Suprapubic skin (tissue), 4 donors: ENCODE measurements around the gene MED12L. TPM values are rescaled to one million over a fixed set of nuclear protein-coding genes. Genes with fewer than 3 reads are reported as not detected.
A peak's percentile ranks its signal among the peaks of the same experiment; 100 is the strongest.

Source experiments
- DNase-seq, 2 donors: peaks; one replicate each; pipeline ENCODE4 v3.0.0-alpha.2; 2019; ENCODE audit warnings: low spot score in 2 of 2
- H3K27ac ChIP-seq: fragments of 200-600 bp; sonication (generic); one replicate; pipeline ENCODE4 v1.5.1; 2019
- H3K27me3 ChIP-seq: fragments of 200-600 bp; sonication (generic); one replicate; pipeline ENCODE4 v1.5.1; 2019
- H3K36me3 ChIP-seq: fragments of 200-600 bp; sonication (generic); one replicate; pipeline ENCODE4 v1.5.1; 2019
- H3K4me1 ChIP-seq: fragments of 200-600 bp; sonication (generic); one replicate; pipeline ENCODE4 v1.5.1; 2019
- H3K4me3 ChIP-seq: fragments of 200-600 bp; sonication (generic); one replicate; pipeline ENCODE4 v1.5.1; 2019; ENCODE audit warnings: mild to moderate bottlenecking
- H3K9me3 ChIP-seq: fragments of 200-600 bp; sonication (generic); one replicate; pipeline ENCODE4 v1.5.1; 2019
- CTCF ChIP-seq, 2 donors: fragments of 200-600 bp in 1 of 2; fragments of 450-650 bp in 1 of 2; sonication (generic) in 1 of 2; IDR thresholded peaks; one replicate each; pipeline ENCODE4 v1.5.1; 2016 to 2019; ENCODE audit warnings: antibody characterized with exemption in 2 of 2, mild to moderate bottlenecking in 1 of 2, moderate library complexity in 1 of 2
- EP300 ChIP-seq: sonication (generic); formaldehyde crosslinking; IDR thresholded peaks from one replicate; pipeline ENCODE4 v1.6.1; 2017; ENCODE audit warnings: antibody characterized with exemption
- POLR2A ChIP-seq, 2 donors: fragments of 450-650 bp; IDR thresholded peaks; one replicate each; pipeline ENCODE4 v1.6.1; 2017; ENCODE audit warnings: antibody characterized with exemption in 2 of 2, mild to moderate bottlenecking in 2 of 2, moderate library complexity in 2 of 2
- POLR2AphosphoS5 ChIP-seq, 3 donors: sonication (generic); formaldehyde crosslinking; IDR thresholded peaks; one replicate each; pipeline ENCODE4 v1.6.1; 2017; ENCODE audit warnings: antibody characterized with exemption in 3 of 3
- WGBS: methylation state at CpG from one replicate; pipeline ENCODE4 v1.1.5; 2018; 5-methylcytosine and 5-hydroxymethylcytosine counted together
- total RNA-seq, 4 donors: library from RNA; depleted of rRNA; stranded (reverse); fragments of >200 nt; gene quantifications; one replicate each; pipeline ENCODE4 v1.1.0, GENCODE V29; 2016

MED12L gene
- total RNA-seq, 4 donors from 2014 or later: 0.08 to 0.80 (median 0.22) TPM

GRCh38 chr3:151316267-151316991, 231.0 kb downstream of the MED12L start, which contains the start of gene GPR87:
GPR87 (minus strand) TSS chr3:151316820; CDS start chr3:151300100, 16,720 bp downstream.
- 56% methylated on average over 7 of the region's 7 CpGs for WGBS
- peak within 1 kb of the TSS; percentile 86 for H3K27ac ChIP-seq
- H3K27me3 ChIP-seq: no peaks in the 10 kb centered on the region
- H3K4me3 ChIP-seq: peak within 1 kb of the TSS; percentile 43
- H3K9me3 ChIP-seq: no peaks in the 10 kb centered on the region
- H3K4me1 ChIP-seq: peaks cover 41% of the 10 kb centered on the region
- DNase-seq: no peak
- TF ChIP-seq POLR2AphosphoS5 (IDR thresholded peaks at IDR 0.05): no peak
- TF ChIP-seq EP300: no peak
- no peak for TF ChIP-seq POLR2A (IDR thresholded peaks at IDR 0.05)
- no peak for TF ChIP-seq CTCF (IDR thresholded peaks at IDR 0.05)
- H3K36me3 ChIP-seq: no peaks in the 10 kb centered on the region

- Histone ChIP-seq H3K27ac (peak overlapping the region; percentile 81), H3K4me1 (peaks cover 37% of the 10 kb centered on the region), H3K9me3 (no peaks in the 10 kb centered on the region), H3K36me3 (no peaks in the 10 kb centered on the region), H3K4me3 (no peak overlapping the region), H3K27me3 (no peaks in the 10 kb centered on the region)
- DNase-seq: no peak
- TF ChIP-seq POLR2AphosphoS5 (IDR thresholded peaks at IDR 0.05): no peak
- no peak for TF ChIP-seq EP300
- no peak for TF ChIP-seq POLR2A (IDR thresholded peaks at IDR 0.05)
- TF ChIP-seq CTCF (IDR thresholded peaks at IDR 0.05): no peak
Measured at GRCh38 chr3:151318313-151318712, 232.8 kb downstream of the MED12L start.

GRCh38 chr3:151318991-151319390, 233.5 kb downstream of the MED12L start:
- peaks cover 36% of the 10 kb centered on the region for H3K4me1 ChIP-seq
- H3K27ac ChIP-seq: peak overlapping the region; percentile 81
- WGBS: 53% methylated on average over 7 of the region's 7 CpGs
- H3K4me3 ChIP-seq: peak overlapping the region; percentile 5
- H3K9me3 ChIP-seq: no peaks in the 10 kb centered on the region
- no peak for DNase-seq
- H3K36me3 ChIP-seq: no peaks in the 10 kb centered on the region
- TF ChIP-seq EP300 (no peak), POLR2AphosphoS5 (IDR thresholded peaks at IDR 0.05) (no peak), CTCF (IDR thresholded peaks at IDR 0.05) (no peak), POLR2A (IDR thresholded peaks at IDR 0.05) (no peak)
- no peaks in the 10 kb centered on the region for H3K27me3 ChIP-seq

- 46% methylated on average over 4 of the region's 4 CpGs for WGBS
- Histone ChIP-seq H3K4me3 (no peak overlapping the region), H3K9me3 (no peaks in the 10 kb centered on the region), H3K36me3 (no peaks in the 10 kb centered on the region), H3K4me1 (peaks cover 36% of the 10 kb centered on the region), H3K27ac (peak overlapping the region; percentile 81), H3K27me3 (no peaks in the 10 kb centered on the region)
- TF ChIP-seq POLR2A (IDR thresholded peaks at IDR 0.05) (no peak), CTCF (IDR thresholded peaks at IDR 0.05) (no peak), POLR2AphosphoS5 (IDR thresholded peaks at IDR 0.05) (no peak), EP300 (no peak)
- DNase-seq: no peak
Measured at GRCh38 chr3:151319628-151320027, 234.2 kb downstream of the MED12L start.

- no peak for TF ChIP-seq POLR2A (IDR thresholded peaks at IDR 0.05)
- TF ChIP-seq EP300: no peak
- no peak for TF ChIP-seq CTCF (IDR thresholded peaks at IDR 0.05)
- TF ChIP-seq POLR2AphosphoS5 (IDR thresholded peaks at IDR 0.05): no peak
- no peaks in the 10 kb centered on the region for H3K27me3 ChIP-seq
- H3K4me1 ChIP-seq: peaks cover 36% of the 10 kb centered on the region
- H3K27ac ChIP-seq: peak overlapping the region; percentile 81
- no peaks in the 10 kb centered on the region for H3K9me3 ChIP-seq
- no peak for DNase-seq
- WGBS: 40% methylated on average over 2 of the region's 2 CpGs
- no peak overlapping the region for H3K4me3 ChIP-seq
- no peaks in the 10 kb centered on the region for H3K36me3 ChIP-seq
Measured at GRCh38 chr3:151320131-151320530, 234.7 kb downstream of the MED12L start.
